SK-N-SH (cell line): ENCODE data around the gene SGO2. TPM values are rescaled to one million over a fixed set of nuclear protein-coding genes. Genes with fewer than 3 reads are reported as not detected.
A peak's percentile ranks its signal among the peaks of the same experiment; 100 is the strongest.

Source experiments
- CTCF ChIA-PET: fragments of 300-600, 350-600 bp; formaldehyde crosslinking; extraction: SDS; loops from one replicate; lab custom pipeline; 2021; lab: Yijun Ruan, JAX
- POLR2A ChIA-PET: fragments of 350-600 bp; sonication (Branson Sonifier 250); formaldehyde crosslinking; extraction: SDS; loops from one replicate; lab custom pipeline; 2020; ENCODE audit warnings: antibody characterized with exemption, inconsistent platforms; lab: Yijun Ruan, JAX
- DNase-seq: peaks from one replicate; pipeline ENCODE4 v3.0.0; 2012
- H2AFZ ChIP-seq: fragments of 200-600 bp; sonication (generic); 2 replicates; pipeline ENCODE4 v1.8.1; 2016; ENCODE audit warnings: antibody characterized with exemption, mild to moderate bottlenecking, low read depth
- H3F3A ChIP-seq: fragments of 200-600 bp; sonication (generic); replicated peaks from 2 replicates; pipeline ENCODE3; 2016; ENCODE audit warnings: antibody characterized with exemption, mild to moderate bottlenecking; ENCODE audit not compliant: insufficient read depth
- H3K27ac ChIP-seq, 2 experiments: fragments of 200-500 bp in 1 of 2; fragments of 200-600 bp in 1 of 2; sonication (Bioruptor generic) in 1 of 2; sonication (generic), shearing (Covaris generic) in 1 of 2; 2 replicates each; pipeline versions ENCODE4 v1.5.1 to v1.6.1; 2014 to 2016; ENCODE audit warnings: low read depth in 2 of 2, inconsistent platforms in 1 of 2, low read length in 1 of 2, mild to moderate bottlenecking in 1 of 2, mixed read lengths in 1 of 2
- H3K27me3 ChIP-seq: fragments of 200-600 bp; sonication (generic), shearing (Covaris generic); 2 replicates; pipeline ENCODE4 v1.6.1; 2016; ENCODE audit warnings: mixed run types; ENCODE audit not compliant: insufficient read depth
- H3K36me3 ChIP-seq, 2 experiments: fragments of 200-500 bp in 1 of 2; fragments of 200-600 bp in 1 of 2; sonication (Bioruptor generic) in 1 of 2; sonication (generic) in 1 of 2; replicated peaks in 1 of 2; 2 replicates each; pipeline versions ENCODE3 to v1.5.1; 2014 to 2016; ENCODE audit warnings: low read length in 1 of 2, mild to moderate bottlenecking in 1 of 2; ENCODE audit not compliant: insufficient read depth in 2 of 2, control insufficient read depth in 1 of 2
- H3K4me1 ChIP-seq, 2 experiments: fragments of 200-500 bp in 1 of 2; fragments of 200-600 bp in 1 of 2; sonication (Bioruptor generic) in 1 of 2; sonication (generic), shearing (Covaris generic) in 1 of 2; 2 replicates each; pipeline versions ENCODE4 v1.5.1 to v1.6.1; 2014 to 2016; ENCODE audit warnings: low read depth in 1 of 2, low read length in 1 of 2, mixed run types in 1 of 2; ENCODE audit not compliant: insufficient read depth in 2 of 2, control insufficient read depth in 1 of 2
- H3K4me2 ChIP-seq: fragments of 200-600 bp; sonication (generic), shearing (Covaris generic); 2 replicates; pipeline ENCODE4 v1.6.1; 2017; ENCODE audit warnings: mixed run types
- H3K4me3 ChIP-seq, 2 experiments: fragments of 200-500 bp in 1 of 2; fragments of 200-600 bp in 1 of 2; sonication (Bioruptor generic) in 1 of 2; sonication (generic), shearing (Covaris generic) in 1 of 2; 2 replicates each; pipeline versions ENCODE4 v1.5.1 to v1.8.1; 2014 to 2016; ENCODE audit warnings: low read depth in 2 of 2, inconsistent platforms in 1 of 2, low read length in 1 of 2, mild to moderate bottlenecking in 1 of 2, mixed read lengths in 1 of 2, moderate library complexity in 1 of 2
- H3K79me2 ChIP-seq: fragments of 200-600 bp; sonication (generic); 2 replicates; pipeline ENCODE4 v1.8.1; 2017; ENCODE audit warnings: mild to moderate bottlenecking; ENCODE audit not compliant: insufficient read depth
- H3K9ac ChIP-seq: fragments of 200-600 bp; sonication (generic); 2 replicates; pipeline ENCODE4 v1.6.1; 2017; ENCODE audit warnings: mixed run types
- H3K9me2 ChIP-seq: fragments of 200-600 bp; sonication (generic); 2 replicates; pipeline ENCODE4 v1.6.1; 2017; ENCODE audit warnings: mixed run types
- H3K9me3 ChIP-seq: fragments of 200-600 bp; sonication (generic); 2 replicates; pipeline ENCODE4 v1.6.1; 2017; ENCODE audit warnings: mixed run types, mild to moderate bottlenecking, moderate library complexity
- H4K20me1 ChIP-seq: fragments of 200-600 bp; sonication (generic); 2 replicates; pipeline ENCODE4 v1.6.1; 2017; ENCODE audit warnings: mild to moderate bottlenecking, mixed run types; ENCODE audit not compliant: insufficient read depth
- CTCF ChIP-seq: fragments of 200-600 bp; sonication (generic); IDR thresholded peaks from 2 replicates; pipeline ENCODE4 v1.6.1; 2017; ENCODE audit warnings: antibody characterized with exemption, mild to moderate bottlenecking, moderate library complexity
- EP300 ChIP-seq, 2 experiments: IDR thresholded peaks; 2 replicates each; pipeline versions ENCODE4 v1.4.0 to v1.6.1; 2012; ENCODE audit warnings: borderline replicate concordance in 1 of 2, low read depth in 1 of 2, low read length in 1 of 2
- MAX ChIP-seq: IDR thresholded peaks from 2 replicates; pipeline ENCODE4 v1.4.0; 2012; ENCODE audit warnings: low read depth
- MEF2A ChIP-seq: IDR thresholded peaks from 2 replicates; pipeline ENCODE4 v1.4.0; 2012; ENCODE audit warnings: low read depth, borderline replicate concordance
- NRF1 ChIP-seq: IDR thresholded peaks from 2 replicates; pipeline ENCODE4 v1.6.1; 2012; ENCODE audit warnings: low read depth, mild to moderate bottlenecking, low read length
- RAD21 ChIP-seq: IDR thresholded peaks from 2 replicates; pipeline ENCODE4 v1.6.1; 2012; ENCODE audit warnings: mild to moderate bottlenecking, low read length
- RCOR1 ChIP-seq: fragments of 150-350 bp; IDR thresholded peaks from 2 replicates; pipeline ENCODE4 v1.6.1; 2017; ENCODE audit warnings: antibody characterized with exemption, low read length
- RFX5 ChIP-seq: IDR thresholded peaks from 2 replicates; pipeline ENCODE4 v1.6.1; 2012; ENCODE audit warnings: mild to moderate bottlenecking, improper control_type of control experiment, low read length
- SMC3 ChIP-seq: IDR thresholded peaks from 2 replicates; pipeline ENCODE4 v1.6.1; 2012; ENCODE audit warnings: low read depth, low read length, improper control_type of control experiment
- TEAD4 ChIP-seq: IDR thresholded peaks from 2 replicates; pipeline ENCODE4 v1.4.0; 2012; ENCODE audit warnings: mild to moderate bottlenecking, borderline replicate concordance; ENCODE audit not compliant: insufficient read depth
- USF1 ChIP-seq: IDR thresholded peaks from 2 replicates; pipeline ENCODE4 v1.4.0; 2012; ENCODE audit warnings: low read depth, borderline replicate concordance
- YY1 ChIP-seq: IDR thresholded peaks from 2 replicates; pipeline ENCODE4 v1.4.0; 2012; ENCODE audit warnings: low read depth, mild to moderate bottlenecking
- ZBTB33 ChIP-seq: IDR thresholded peaks from 2 replicates; pipeline ENCODE4 v1.4.0; 2012; ENCODE audit warnings: low read depth, borderline replicate concordance
- WGBS: methylation state at CpG from one replicate; pipeline ENCODE4 v1.1.6; 2017; ENCODE audit warnings: low lambda C conversion rate; 5-methylcytosine and 5-hydroxymethylcytosine counted together
- polyA plus RNA-seq, 3 experiments: library from polyadenylated mRNA; depleted of rRNA; stranded (reverse); fragments of >200 nt; gene quantifications; 2 replicates each; pipeline ENCODE4 v1.2.3, GENCODE V29; 2012

Gene SGO2
- polyA plus RNA-seq, 1 of the 3 experiments (the other 2 are of a cell fraction) = 2.8 TPM

GRCh38 chr2:200482194-200482593 is 43.8 kb upstream of the SGO2 start:
- Histone ChIP-seq H3K9ac (no peak overlapping the region), H3K36me3 (peaks cover 10 to 24% of the 10 kb centered on the region in 2 experiments), H4K20me1 (no peaks in the 10 kb centered on the region), H3K4me3 (no peak overlapping the region), H3K27me3 (no peaks in the 10 kb centered on the region), H3K4me1 (peaks cover 20 to 28% of the 10 kb centered on the region in 2 experiments), H2AFZ (no peak overlapping the region), H3F3A (peaks cover 29% of the 10 kb centered on the region), H3K9me3 (no peaks in the 10 kb centered on the region), H3K9me2 (no peaks in the 10 kb centered on the region), H3K4me2 (no peak overlapping the region), H3K27ac (peak overlapping the region in 1 of 2 experiments; percentile 36; a peak in 2 of 4 replicates), H3K79me2 (no peaks in the 10 kb centered on the region)
- TF ChIP-seq RCOR1 (peak; percentile 67; the same call in 1 of the 2 replicates), ZBTB33 (no peak), EP300 (IDR thresholded peaks at IDR 0.05; ENCODE audit: borderline replicate concordance in 1 of 2, low read depth in 1 of 2, low read length in 1 of 2) (peak in 1 of 2 experiments; percentile 47; a peak in 1 of 4 replicates), RAD21 (0 out of 2 replicates have a peak, but pooled peaks have one; percentile 5), MEF2A (no peak), YY1 (no peak), MAX (no peak), USF1 (no peak), NRF1 (no peak), RFX5 (no peak)
- DNase-seq = peak; percentile 71
- ChIA-PET POLR2A (interaction anchor here (1.3 kb wide), 1 partner anchor 11 kb away, joined by 4 read pairs; no protein-coding TSS in a partner anchor), CTCF (interaction anchor here (0.6 to 8.8 kb wide), 28 partner anchors 12 to 635 kb away, joined by 3 to 111 read pairs (median 4); partner anchors contain the start of gene KCTD18)

- H3K4me2 ChIP-seq = no peak overlapping the region
- H3K27ac ChIP-seq = no peak overlapping the region
- CTCF ChIA-PET = interaction anchor here (1.0 to 8.8 kb wide), 8 partner anchors 14 to 509 kb away, joined by 6 to 111 read pairs (median 17); partner anchors contain the start of gene KCTD18
- H3K9ac ChIP-seq = no peak overlapping the region
- H3K9me2 ChIP-seq = no peaks in the 10 kb centered on the region
- TF ChIP-seq CTCF (peak; percentile 34), RAD21 (peak; percentile 30), SMC3 (peak; percentile 20; the same call in 1 of the 2 replicates), TEAD4 (no peak)
- TF ChIP-seq, all 33 proteins: peak for 3
- DNase-seq = peak; percentile 34
- peaks cover 24% of the 10 kb centered on the region for H3F3A ChIP-seq
- POLR2A ChIA-PET = interaction anchor here (0.8 kb wide), 2 partner anchors 26 to 177 kb away, joined by 3 read pairs; partner anchors contain the start of genes KCTD18 and SPATS2L
- peaks cover 0 to 13% of the 10 kb centered on the region in 2 experiments for H3K36me3 ChIP-seq
- WGBS = no CpG with 5 or more reads among the region's 4 CpGs
- no peak overlapping the region for H3K4me3 ChIP-seq
- no peaks in the 10 kb centered on the region for H4K20me1 ChIP-seq
- no peaks in the 10 kb centered on the region for H3K79me2 ChIP-seq
- peaks cover 20 to 25% of the 10 kb centered on the region in 2 experiments for H3K4me1 ChIP-seq
- H3K27me3 ChIP-seq = no peaks in the 10 kb centered on the region
- H2AFZ ChIP-seq = no peak overlapping the region
- no peaks in the 10 kb centered on the region for H3K9me3 ChIP-seq
Observed at GRCh38 chr2:200483729-200484198, 42.2 kb upstream of the SGO2 start.
